Measurements from ENCODE around the gene TNFRSF14.

TNFRSF14 gene

DNA sequence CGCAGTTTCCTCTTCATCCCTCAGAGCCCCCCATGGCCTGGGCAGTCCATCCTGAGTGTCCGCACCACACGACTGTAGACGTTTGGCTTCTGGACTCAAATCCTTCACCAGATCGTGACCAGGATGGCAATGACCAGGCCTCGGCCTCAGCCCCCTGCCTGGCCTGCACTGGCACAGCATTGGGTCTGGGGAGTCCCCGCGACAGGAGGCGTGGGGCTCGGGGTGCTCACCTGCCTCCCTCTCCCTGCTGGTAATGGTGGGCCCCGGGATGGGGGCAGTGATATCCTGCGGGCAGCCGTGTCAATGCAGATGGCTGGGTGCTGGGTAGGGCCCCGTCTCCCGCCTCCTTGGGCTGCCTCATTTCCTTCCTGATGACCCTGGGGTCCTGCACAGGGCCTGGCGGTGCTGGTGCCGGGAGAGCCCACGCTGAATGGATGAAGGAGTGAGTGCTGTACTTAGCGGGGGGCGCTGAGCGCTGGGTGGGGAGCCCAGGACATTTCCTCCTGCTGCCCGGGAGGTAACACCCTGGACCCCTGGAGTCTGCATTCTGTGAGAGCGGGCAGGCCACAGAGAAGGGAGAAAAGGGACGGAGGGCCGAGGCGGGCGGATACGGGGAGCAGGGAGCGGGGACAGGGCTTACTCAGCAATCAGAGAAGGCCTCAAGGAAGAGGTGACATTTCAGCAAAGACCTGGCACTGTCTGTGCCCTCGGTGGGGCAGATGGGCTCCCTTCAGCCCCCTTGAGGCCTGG is 2.1 kb upstream of the TNFRSF14 start:
- ChIA-PET POLR2A (no interaction called here), CTCF (no interaction called here)
- no peak overlapping the region for H3K4me3 ChIP-seq (ENCODE audit: low read depth, low read length)
- TF ChIP-seq, protein P1, sequence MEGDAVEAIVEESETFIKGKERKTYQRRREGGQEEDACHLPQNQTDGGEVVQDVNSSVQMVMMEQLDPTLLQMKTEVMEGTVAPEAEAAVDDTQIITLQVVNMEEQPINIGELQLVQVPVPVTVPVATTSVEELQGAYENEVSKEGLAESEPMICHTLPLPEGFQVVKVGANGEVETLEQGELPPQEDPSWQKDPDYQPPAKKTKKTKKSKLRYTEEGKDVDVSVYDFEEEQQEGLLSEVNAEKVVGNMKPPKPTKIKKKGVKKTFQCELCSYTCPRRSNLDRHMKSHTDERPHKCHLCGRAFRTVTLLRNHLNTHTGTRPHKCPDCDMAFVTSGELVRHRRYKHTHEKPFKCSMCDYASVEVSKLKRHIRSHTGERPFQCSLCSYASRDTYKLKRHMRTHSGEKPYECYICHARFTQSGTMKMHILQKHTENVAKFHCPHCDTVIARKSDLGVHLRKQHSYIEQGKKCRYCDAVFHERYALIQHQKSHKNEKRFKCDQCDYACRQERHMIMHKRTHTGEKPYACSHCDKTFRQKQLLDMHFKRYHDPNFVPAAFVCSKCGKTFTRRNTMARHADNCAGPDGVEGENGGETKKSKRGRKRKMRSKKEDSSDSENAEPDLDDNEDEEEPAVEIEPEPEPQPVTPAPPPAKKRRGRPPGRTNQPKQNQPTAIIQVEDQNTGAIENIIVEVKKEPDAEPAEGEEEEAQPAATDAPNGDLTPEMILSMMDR (IDR thresholded peaks at IDR 0.05; ENCODE audit: insufficient read depth, low read length, missing control alignments): no peak
- no peak for DNase-seq (ENCODE audit: low read depth, low spot score)

- H3K4me3 ChIP-seq (ENCODE audit: low read depth, low read length): no peak overlapping the region
- no peak for DNase-seq (ENCODE audit: low read depth, low spot score)
- ChIA-PET CTCF (no interaction called here), POLR2A (no interaction called here)
- TF ChIP-seq, protein P1 (IDR thresholded peaks at IDR 0.05; ENCODE audit: insufficient read depth, low read length, missing control alignments): peak; percentile 25
Observed at GRCh38 chr1:2554621-2555387, 1.4 kb upstream of the TNFRSF14 start.

- no peak for DNase-seq (ENCODE audit: low read depth, low spot score)
- H3K4me3 ChIP-seq (ENCODE audit: low read depth, low read length): peak overlapping the region; percentile 57
Observed at GRCh38 chr1:2555634-2556276, 416 bp upstream of the TNFRSF14 start.

GRCh38 chr1:2556678-2557481 is 709 bp downstream of the TNFRSF14 start:
- peak overlapping the region; percentile 57 for H3K4me3 ChIP-seq (ENCODE audit: low read depth, low read length)
- ChIA-PET POLR2A (no interaction called here), CTCF (interaction anchor here (1.1 to 5.5 kb wide), 4 partner anchors 9 to 142 kb away, joined by 3 to 45 read pairs (median 4); no protein-coding TSS in a partner anchor)
- DNase-seq (ENCODE audit: low read depth, low spot score): no peak
- TF ChIP-seq, protein P1 (IDR thresholded peaks at IDR 0.05; ENCODE audit: insufficient read depth, low read length, missing control alignments): no peak

More at GRCh38 chr1:2555634-2556276, 416 bp upstream of the TNFRSF14 start:
- ChIA-PET POLR2A (no interaction called here), CTCF (interaction anchor here (0.9 to 5.5 kb wide), 4 partner anchors 7 to 141 kb away, joined by 3 to 45 read pairs (median 4); no protein-coding TSS in a partner anchor)
- TF ChIP-seq, protein P1 (IDR thresholded peaks at IDR 0.05; ENCODE audit: insufficient read depth, low read length, missing control alignments): no peak

DNA sequence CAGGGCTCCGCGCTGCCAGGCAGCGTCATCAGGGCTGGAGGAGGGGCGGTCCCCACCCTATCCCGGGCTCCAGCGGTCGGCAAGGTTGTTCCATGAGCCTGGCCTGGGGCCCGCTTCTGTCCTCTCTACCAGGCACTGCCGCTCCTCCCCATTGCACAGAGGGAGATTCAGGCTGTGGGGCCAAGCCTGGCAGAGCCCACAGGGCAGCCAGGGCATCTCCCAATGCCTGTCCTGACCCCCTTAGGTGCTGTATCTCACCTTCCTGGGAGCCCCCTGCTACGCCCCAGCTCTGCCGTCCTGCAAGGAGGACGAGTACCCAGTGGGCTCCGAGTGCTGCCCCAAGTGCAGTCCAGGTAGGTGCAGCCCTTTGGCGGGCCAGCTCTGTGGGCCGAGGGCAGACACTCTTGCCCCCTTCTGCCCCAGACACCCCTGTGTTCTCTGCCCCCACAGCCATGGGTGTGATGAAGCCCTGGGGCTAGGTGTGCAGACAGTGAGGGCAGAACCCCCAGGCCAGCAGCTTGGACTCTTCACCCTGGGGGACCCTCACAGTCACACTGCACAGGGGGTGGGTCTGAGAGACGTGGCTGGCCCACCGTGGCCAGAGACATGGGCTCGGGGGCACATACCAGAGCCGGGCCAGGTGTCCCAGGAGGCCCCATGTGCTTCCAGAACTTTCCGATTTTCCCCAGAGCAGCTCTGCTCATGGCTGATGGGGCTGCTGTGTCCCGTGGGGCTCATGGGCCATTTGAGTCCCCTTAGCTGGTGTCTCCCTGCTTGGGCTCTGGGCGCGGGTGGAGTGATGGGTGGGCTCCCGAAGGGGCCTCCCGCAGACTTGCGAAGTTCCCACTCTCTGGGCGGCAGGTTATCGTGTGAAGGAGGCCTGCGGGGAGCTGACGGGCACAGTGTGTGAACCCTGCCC is 1.6 kb downstream of the TNFRSF14 start:
- ChIA-PET CTCF (interaction anchor here (1.3 to 5.5 kb wide), 3 partner anchors 9 to 143 kb away, joined by 3 to 45 read pairs (median 4); no protein-coding TSS in a partner anchor), POLR2A (no interaction called here)
- TF ChIP-seq, protein P1 (IDR thresholded peaks at IDR 0.05; ENCODE audit: insufficient read depth, low read length, missing control alignments): no peak
- no peak overlapping the region for H3K4me3 ChIP-seq (ENCODE audit: low read depth, low read length)
- DNase-seq (ENCODE audit: low read depth, low spot score): no peak

All from AG04449 (cell line).